Naive thymus-derived CD8-positive, alpha-beta T cell (primary cell): ENCODE data around the gene RAD51B. TPM values are rescaled to one million over a fixed set of nuclear protein-coding genes. Genes with fewer than 3 reads are reported as not detected.

Experiments used
- ATAC-seq, 2 donors: fragments of 150-1000 bp; cut with Tn5 transposase in 1 of 2; sonication (Bioruptor Pico), chemical (Tn5 transposase) in 1 of 2; 1 replicate in 1 of 2; 2 replicates in 1 of 2; pipeline ENCODE4 v1.10.0; 2021; ENCODE audit warnings: mild to moderate bottlenecking in 2 of 2, moderate library complexity in 2 of 2
- POLR2A ChIA-PET: fragments of 350-600 bp; sonication (Branson Sonifier 250); formaldehyde crosslinking; loops from one replicate; lab custom pipeline; 2021; ENCODE audit warnings: antibody characterized with exemption; lab: Charles Lee
- DNase-seq, 10 donors: peaks; one replicate each; pipeline versions ENCODE4 v3.0.0 to v3.0.0-alpha.2; 2020 to 2022
- H3K27ac Mint-ChIP-seq, 10 donors: one replicate each; pipeline ENCODE4 v1.8.0; 2020 to 2022; ENCODE audit warnings: mild to moderate bottlenecking in 10 of 10, mixed read lengths in 10 of 10, moderate library complexity in 4 of 10, inconsistent platforms in 1 of 10
- H3K27me3 Mint-ChIP-seq, 5 donors: one replicate each; pipeline ENCODE4 v1.8.0; 2021 to 2022; ENCODE audit warnings: mixed read lengths in 5 of 5
- H3K36me3 Mint-ChIP-seq, 3 donors: one replicate each; pipeline ENCODE4 v1.8.0; 2020 to 2022; ENCODE audit warnings: mixed read lengths in 3 of 3, mild to moderate bottlenecking in 2 of 3, inconsistent platforms in 1 of 3
- H3K4me1 Mint-ChIP-seq, 4 donors: one replicate each; pipeline ENCODE4 v1.8.0; 2021 to 2022; ENCODE audit warnings: mixed read lengths in 4 of 4
- H3K4me3 Mint-ChIP-seq, 10 donors: one replicate each; pipeline ENCODE4 v1.8.0; 2020 to 2022; ENCODE audit warnings: mild to moderate bottlenecking in 10 of 10, mixed read lengths in 10 of 10, moderate library complexity in 6 of 10, inconsistent platforms in 1 of 10
- H3K9me3 Mint-ChIP-seq, 9 donors: one replicate each; pipeline ENCODE4 v1.8.0; 2020 to 2022; ENCODE audit warnings: mixed read lengths in 9 of 9, mild to moderate bottlenecking in 3 of 9, inconsistent platforms in 1 of 9, moderate library complexity in 1 of 9
- polyA plus RNA-seq, 3 donors: library from polyadenylated mRNA; unstranded; fragments of 300-500 nt; fragmentation: Illumina TruSeq; gene quantifications; one replicate each; pipeline ENCODE4 v1.2.3, GENCODE V29; 2021
- total RNA-seq, 8 experiments: library from RNA in 2 of 8; stranded (reverse) in 2 of 8; gene quantifications; one replicate each; pipeline ENCODE4 v1.2.3 and lab custom pipeline; 2021 to 2026

Gene RAD51B
- total and polyA plus RNA-seq, 5 experiments from 2014 or later: 15.1 to 30.0 (median 26.4) TPM

DNA sequence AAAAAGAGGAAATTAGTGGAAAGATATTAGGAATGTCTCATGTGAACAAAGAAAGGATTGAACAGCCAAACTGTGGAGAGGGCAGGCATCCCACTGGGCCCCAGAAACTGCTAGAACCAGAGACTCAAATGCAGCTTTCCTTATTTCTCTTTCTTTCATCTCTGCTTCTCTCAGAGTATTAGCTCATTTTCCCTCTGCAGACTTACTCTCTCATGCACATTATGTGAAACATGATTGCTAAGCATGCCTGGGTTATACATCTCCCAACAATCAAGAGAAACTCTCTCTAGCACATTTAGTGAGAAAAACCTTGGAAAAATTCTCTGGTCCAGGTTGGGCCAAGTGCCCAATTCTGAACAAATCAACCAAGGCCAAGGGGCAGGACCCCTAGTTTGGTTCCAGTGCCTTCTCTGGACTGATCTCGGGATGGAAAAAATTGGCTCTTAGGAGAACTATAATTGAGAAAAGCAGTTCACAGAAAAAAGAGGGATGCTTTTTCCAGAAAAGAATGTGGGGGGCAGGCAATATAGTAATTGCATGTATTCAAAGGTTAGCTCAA lies 313.1 kb downstream of the RAD51B start:
- Mint-ChIP-seq H3K4me1 (no peaks in the 10 kb centered on the region), H3K36me3 (peaks cover 0 to 11% (median 0%) of the 10 kb centered on the region in 3 donors), H3K27me3 (no peaks in the 10 kb centered on the region)

DNA sequence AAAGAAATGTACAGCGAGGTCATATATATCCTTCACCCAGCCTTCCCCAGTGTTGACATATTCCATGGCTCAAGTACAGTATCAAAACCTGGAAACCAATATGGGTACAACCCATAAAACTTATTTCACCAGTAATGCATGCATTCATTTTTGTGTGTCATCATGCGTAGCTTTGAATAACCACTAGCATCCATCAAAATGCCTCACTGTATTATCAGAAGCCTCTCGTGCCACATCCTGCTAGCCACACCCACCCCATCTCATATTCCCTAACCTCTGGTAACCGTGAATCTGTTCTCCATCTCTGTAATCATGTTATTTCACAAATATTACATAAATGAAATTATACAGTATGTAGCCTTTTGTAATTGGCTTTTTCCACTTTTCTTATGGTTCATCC lies 314.3 kb downstream of the RAD51B start:
- POLR2A ChIA-PET: no interaction called here
- no peaks in the 10 kb centered on the region for H3K9me3 Mint-ChIP-seq
- DNase-seq (no peak), ATAC-seq (no peak)
- no peak overlapping the region for H3K4me3 Mint-ChIP-seq
- H3K27ac Mint-ChIP-seq: no peak overlapping the region
- no peaks in the 10 kb centered on the region for H3K4me1 Mint-ChIP-seq
- peaks cover 0 to 7% (median 0%) of the 10 kb centered on the region in 3 donors for H3K36me3 Mint-ChIP-seq
- H3K27me3 Mint-ChIP-seq: no peaks in the 10 kb centered on the region

More for the DNA sequence above, 313.1 kb downstream of the RAD51B start:
- H3K4me3 Mint-ChIP-seq: no peak overlapping the region
- H3K9me3 Mint-ChIP-seq: no peaks in the 10 kb centered on the region
- DNase-seq: no peak
- H3K27ac Mint-ChIP-seq: no peak overlapping the region
- ATAC-seq: no peak
- POLR2A ChIA-PET: no interaction called here

DNA sequence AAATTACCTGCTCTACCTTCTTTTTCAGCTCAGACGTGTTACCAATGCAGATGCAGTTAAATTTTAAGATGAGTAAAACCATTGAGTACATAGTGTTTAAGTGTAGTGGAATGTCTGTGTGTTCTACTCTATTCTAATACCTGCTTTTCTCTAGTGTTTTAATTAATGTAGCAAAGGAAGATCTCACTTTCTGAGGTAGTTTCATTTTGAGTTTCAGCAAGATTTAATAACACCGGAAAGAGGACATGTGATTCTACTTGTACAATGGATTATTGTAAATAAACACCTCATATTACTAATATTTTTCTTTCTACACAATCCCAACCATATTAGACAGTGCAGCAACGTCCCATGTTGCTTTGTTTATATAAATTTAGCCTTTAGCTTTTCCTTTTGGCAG lies 315.4 kb downstream of the RAD51B start:
- Mint-ChIP-seq H3K36me3 (peaks cover 0 to 9% (median 0%) of the 10 kb centered on the region in 3 donors), H3K4me3 (no peak overlapping the region), H3K9me3 (no peaks in the 10 kb centered on the region), H3K27ac (no peak overlapping the region), H3K27me3 (no peaks in the 10 kb centered on the region), H3K4me1 (no peaks in the 10 kb centered on the region)
- ATAC-seq: no peak
- DNase-seq: no peak
- POLR2A ChIA-PET: no interaction called here

DNA sequence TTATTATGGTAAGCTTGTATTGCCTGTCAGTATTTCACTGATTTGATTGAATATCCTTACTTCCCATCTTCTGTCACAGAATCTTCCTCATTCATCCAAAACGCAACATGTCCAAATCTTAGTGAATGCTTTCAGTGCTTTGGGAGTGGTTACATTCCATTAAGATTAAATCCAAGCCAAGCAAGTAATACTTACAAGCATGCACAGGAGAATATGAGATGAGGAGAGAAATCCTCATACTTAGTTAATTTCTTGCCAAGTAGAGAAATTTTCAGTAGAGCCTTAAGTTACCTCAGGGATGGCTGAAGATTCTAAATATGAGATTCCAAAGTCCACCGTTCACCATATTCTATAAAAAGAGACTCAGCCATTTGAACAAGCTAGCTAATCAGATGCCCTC lies 316.0 kb downstream of the RAD51B start:
- POLR2A ChIA-PET: no interaction called here
- Mint-ChIP-seq H3K36me3 (peaks cover 0 to 9% (median 0%) of the 10 kb centered on the region in 3 donors), H3K9me3 (no peaks in the 10 kb centered on the region), H3K4me1 (no peaks in the 10 kb centered on the region), H3K27me3 (no peaks in the 10 kb centered on the region), H3K27ac (no peak overlapping the region), H3K4me3 (no peak overlapping the region)
- ATAC-seq (no peak), DNase-seq (no peak)

DNA sequence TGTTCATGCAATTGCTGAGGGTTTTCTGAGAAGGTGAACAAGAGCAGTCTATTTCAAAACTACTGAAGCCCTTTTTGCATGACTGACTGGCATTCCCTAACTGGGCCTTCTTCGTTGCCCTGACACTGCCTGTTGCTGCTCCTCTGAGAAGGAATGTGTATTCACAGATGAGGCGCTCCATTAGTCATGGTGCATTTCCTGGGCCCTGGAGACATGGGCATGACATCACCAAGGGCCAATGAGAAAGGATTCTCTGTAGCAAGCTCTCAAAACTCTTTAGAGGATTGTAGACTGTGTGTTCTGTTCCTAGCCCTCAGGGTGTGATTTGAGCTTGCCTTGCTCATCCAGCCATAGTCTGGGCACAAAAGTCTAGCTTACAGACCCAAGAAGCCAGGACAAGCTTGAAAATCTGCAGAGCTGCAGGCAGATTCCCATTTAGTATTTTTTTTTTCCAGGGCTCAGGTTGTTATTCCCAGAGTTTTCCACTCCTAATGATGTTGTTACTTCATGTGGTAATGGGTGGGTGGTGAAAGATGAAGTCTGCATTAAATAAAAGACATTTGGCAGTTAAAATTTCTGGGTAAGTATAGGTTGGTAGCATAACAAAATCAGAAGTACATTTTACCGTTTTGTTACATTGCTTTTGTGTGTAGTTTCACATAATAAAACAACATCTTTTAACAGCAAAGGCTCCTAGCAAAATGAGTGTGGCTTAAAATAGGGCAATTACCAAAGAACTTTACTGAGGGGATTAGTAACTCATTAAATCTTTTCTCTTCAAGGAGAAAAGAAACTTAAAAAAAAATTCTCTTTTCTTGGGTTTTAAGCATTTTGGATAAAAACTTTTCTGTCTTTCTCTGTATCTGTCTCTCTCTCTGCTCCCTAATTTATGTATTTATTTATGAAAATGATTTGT lies 318.4 kb downstream of the RAD51B start:
- ATAC-seq (no peak), DNase-seq (no peak)
- H3K27me3 Mint-ChIP-seq: no peaks in the 10 kb centered on the region
- H3K27ac Mint-ChIP-seq: no peak overlapping the region
- H3K4me1 Mint-ChIP-seq: peaks cover 1 to 11% (median 4%) of the 10 kb centered on the region in 4 donors
- POLR2A ChIA-PET: no interaction called here
- no peak overlapping the region for H3K4me3 Mint-ChIP-seq
- peaks cover 0 to 9% (median 0%) of the 10 kb centered on the region in 3 donors for H3K36me3 Mint-ChIP-seq
- no peaks in the 10 kb centered on the region for H3K9me3 Mint-ChIP-seq

DNA sequence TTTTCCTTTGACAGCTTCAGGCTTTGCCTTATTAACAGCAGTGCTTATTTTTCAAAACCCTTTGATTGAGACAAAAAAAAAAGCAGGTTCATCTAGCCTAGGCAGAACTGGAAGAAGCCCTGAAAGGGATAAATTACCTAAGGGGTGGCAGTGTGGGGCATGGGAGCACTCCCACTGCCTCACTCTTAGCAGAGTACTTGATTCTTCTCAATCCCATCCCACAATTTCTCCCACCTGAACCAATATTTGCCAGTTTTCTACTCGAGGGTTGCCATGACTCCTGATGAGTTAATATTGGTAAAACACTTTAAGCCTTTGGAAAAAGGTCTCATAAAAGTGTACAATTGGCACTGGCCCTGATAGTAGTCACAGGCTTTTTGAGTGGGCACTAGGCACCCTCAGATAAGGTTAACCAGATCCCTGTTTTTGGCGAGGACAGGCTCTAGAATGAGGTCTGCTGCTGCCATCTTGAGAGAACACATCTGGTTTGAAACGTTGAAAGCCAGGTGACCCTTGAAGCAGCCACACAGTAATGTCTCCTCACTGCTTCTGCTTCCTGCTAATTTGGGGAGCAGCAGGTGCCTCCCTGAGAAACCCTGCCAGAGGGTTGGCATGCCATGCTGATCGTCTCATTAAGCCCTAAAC lies 320.0 kb downstream of the RAD51B start:
- ATAC-seq (no peak), DNase-seq (no peak)
- H3K9me3 Mint-ChIP-seq: no peaks in the 10 kb centered on the region
- H3K27me3 Mint-ChIP-seq: no peaks in the 10 kb centered on the region
- POLR2A ChIA-PET: no interaction called here
- H3K4me1 Mint-ChIP-seq: peaks cover 14 to 26% (median 19%) of the 10 kb centered on the region in 4 donors
- H3K27ac Mint-ChIP-seq: no peak overlapping the region
- H3K36me3 Mint-ChIP-seq: peaks cover 0 to 8% (median 0%) of the 10 kb centered on the region in 3 donors
- H3K4me3 Mint-ChIP-seq: no peak overlapping the region

DNA sequence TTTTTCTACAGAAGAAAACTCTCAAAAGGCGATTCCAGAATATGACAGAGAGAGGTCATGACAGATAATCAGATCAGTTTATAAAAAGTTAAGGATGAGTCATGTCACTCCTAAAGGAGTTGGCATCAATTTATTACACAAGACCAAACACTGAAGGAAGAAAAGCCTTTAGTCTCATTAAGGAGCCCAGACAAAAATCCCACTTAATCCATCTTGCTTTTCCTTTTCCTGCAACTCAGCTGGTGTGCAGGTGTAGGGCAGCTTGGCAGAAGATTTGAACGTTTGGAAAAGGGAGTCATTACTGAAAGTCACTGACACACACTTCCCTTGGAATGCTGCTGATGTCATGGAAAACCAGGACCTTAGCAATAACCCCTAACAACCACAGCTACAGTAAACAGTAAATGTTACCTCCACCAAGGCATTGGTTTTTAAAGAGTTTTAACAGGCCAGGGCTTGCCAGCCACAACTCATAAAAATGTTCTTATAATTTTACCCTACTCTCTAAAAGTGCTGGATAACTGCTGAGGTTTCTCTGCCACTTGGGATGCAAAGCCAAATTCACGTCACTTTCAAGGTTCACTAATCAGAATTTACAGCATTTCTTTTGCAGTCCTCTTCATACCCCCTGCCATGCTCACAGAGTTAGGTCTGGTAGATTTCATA lies 320.6 kb downstream of the RAD51B start:
- POLR2A ChIA-PET: no interaction called here

DNA sequence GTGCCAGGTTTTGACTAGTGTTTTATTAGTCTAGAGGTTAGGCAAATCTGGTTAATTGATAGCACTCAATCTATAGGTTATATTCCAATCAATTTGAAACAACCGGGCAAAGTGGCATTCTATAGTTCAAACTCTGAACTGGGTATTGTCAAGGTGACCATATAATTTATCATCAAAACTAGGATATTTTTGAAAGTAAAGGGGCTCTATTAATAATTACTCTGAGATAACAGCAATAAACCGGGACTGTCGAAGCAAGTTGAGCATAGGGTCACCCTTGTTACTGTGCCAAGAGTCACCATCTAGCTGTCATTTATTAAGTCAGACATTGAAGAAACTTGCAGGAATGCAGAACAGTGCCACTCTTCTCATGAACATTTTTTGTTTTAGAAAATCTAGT lies 321.2 kb downstream of the RAD51B start:
- ATAC-seq: no peak
- POLR2A ChIA-PET: no interaction called here
- H3K27ac Mint-ChIP-seq: no peak overlapping the region
- no peaks in the 10 kb centered on the region for H3K27me3 Mint-ChIP-seq
- peaks cover 0 to 3% (median 2%) of the 10 kb centered on the region in 3 donors for H3K36me3 Mint-ChIP-seq
- peaks cover 14 to 26% (median 19%) of the 10 kb centered on the region in 4 donors for H3K4me1 Mint-ChIP-seq
- no peak overlapping the region for H3K4me3 Mint-ChIP-seq
- H3K9me3 Mint-ChIP-seq: no peaks in the 10 kb centered on the region
- no peak for DNase-seq

More for the DNA sequence above, 320.6 kb downstream of the RAD51B start:
- DNase-seq (no peak), ATAC-seq (no peak)
- Mint-ChIP-seq H3K27ac (no peak overlapping the region), H3K36me3 (peaks cover 0 to 4% (median 0%) of the 10 kb centered on the region in 3 donors), H3K4me1 (peaks cover 14 to 26% (median 19%) of the 10 kb centered on the region in 4 donors), H3K9me3 (no peaks in the 10 kb centered on the region), H3K27me3 (no peaks in the 10 kb centered on the region), H3K4me3 (no peak overlapping the region)

DNA sequence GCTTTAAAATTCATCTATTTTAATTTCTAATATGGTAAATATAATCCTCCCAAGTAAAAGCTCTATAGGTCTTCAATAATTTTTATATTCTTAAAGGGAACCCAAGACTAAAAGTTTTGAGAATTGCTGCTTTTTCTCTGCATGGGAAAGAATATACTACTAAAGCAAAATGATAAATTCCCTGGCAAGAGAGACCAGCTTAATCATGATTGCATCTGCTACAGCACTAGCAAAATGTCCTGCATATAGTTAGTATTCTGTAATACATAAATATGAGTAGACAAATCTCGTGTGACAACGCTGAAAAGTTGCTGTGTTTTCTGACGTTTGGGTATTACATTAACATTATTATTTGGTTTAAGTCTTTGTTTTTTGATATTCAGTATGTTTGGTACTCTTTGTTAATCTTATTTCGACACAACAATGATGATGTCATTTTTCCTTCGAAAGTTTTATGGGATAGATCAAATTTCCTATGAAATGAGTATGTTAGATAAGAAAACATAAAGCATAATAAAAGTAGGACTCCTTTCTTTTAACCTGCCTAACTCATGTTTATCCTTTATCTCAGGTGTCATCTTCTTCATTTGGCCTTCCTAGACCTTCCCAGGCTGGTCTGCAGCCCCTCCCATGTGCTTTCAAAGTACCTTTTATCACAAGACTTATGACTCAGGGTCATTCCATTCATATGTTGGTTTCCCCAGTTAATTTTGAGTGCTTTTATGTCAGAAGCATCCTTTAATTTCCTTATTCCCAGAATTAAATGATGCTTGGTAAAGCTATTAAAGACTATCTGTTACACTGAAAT lies 321.9 kb downstream of the RAD51B start:
- H3K27me3 Mint-ChIP-seq: no peaks in the 10 kb centered on the region
- no peaks in the 10 kb centered on the region for H3K9me3 Mint-ChIP-seq
- POLR2A ChIA-PET: no interaction called here
- DNase-seq (no peak), ATAC-seq (no peak)
- no peak overlapping the region for H3K4me3 Mint-ChIP-seq
- H3K36me3 Mint-ChIP-seq: peaks cover 0 to 5% (median 4%) of the 10 kb centered on the region in 3 donors
- peak overlapping the region in 1 of 10 donors; percentile 67 for H3K27ac Mint-ChIP-seq
- H3K4me1 Mint-ChIP-seq: peaks cover 14 to 26% (median 19%) of the 10 kb centered on the region in 4 donors

DNA sequence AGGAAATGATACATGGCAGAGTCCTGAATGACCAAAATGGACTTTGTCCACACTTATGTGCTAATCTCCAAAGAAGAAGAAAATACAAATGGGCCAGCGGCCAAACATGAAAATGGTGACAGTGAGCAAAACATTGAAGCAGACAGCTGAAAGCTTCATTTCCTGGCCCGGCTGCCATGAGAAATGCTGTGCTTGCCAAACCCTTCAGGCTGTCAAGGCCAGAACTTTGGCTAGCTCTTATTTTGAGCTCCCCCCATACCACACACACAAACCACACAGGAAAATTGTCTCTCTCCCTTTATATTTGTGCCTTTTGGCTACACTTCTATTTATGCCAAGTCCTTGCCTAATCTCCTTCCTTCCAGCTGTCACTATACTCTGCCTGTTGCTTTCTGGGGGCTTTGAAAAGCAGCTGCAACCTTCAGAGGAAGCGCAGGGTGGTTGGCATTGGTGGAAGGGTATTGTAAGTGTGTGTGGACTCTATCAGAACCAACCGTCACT lies 323.8 kb downstream of the RAD51B start:
- ATAC-seq (peak; percentile 23 to 29), DNase-seq (peak in 2 of 10 donors; percentile 1 to 15)
- POLR2A ChIA-PET: interaction anchor here (0.5 kb wide), 1 partner anchor 8 kb away, joined by 5 read pairs; no protein-coding TSS in a partner anchor
- Mint-ChIP-seq H3K9me3 (peaks cover 0 to 8% (median 1%) of the 10 kb centered on the region in 9 donors), H3K4me1 (peaks cover 14 to 26% (median 19%) of the 10 kb centered on the region in 4 donors), H3K27me3 (no peaks in the 10 kb centered on the region), H3K36me3 (peaks cover 0 to 19% (median 13%) of the 10 kb centered on the region in 3 donors), H3K27ac (peak overlapping the region in 3 of 10 donors; percentile 26 to 56 (median 33)), H3K4me3 (peak overlapping the region in 1 of 10 donors; percentile 3)

DNA sequence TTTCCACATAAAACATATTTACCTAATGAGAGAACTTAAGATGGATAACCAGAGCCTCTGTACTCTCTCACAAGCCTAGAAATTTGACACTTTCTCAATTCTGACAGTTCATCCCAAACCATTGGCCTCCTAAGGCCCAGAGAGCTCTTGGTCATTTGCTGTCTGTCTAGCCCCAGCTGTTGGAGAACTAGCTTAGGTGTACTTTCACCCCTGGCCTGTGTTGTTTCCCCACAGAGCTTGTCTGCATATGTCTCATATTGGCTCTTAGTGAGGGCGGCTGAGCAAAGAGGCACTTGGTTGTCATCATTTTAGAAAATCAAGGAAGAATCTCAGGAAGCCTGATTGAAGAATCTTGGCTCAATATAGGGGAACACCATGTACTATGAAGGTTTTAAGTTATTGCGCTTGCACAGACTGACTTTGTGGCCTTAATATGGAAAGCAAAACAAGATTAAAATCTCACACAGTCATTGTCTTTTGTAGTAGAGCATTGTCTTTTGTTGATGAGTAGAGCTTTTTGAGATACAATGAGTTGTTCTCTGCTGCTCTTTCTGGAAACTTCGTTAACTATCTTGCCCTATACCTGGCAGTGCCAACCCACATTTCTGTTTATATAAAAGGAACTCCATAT lies 324.6 kb downstream of the RAD51B start:
- POLR2A ChIA-PET: no interaction called here
- no peaks in the 10 kb centered on the region for H3K27me3 Mint-ChIP-seq
- ATAC-seq: no peak
- H3K4me3 Mint-ChIP-seq: peak overlapping the region in 1 of 10 donors; percentile 3
- peak overlapping the region in 3 of 10 donors; percentile 24 to 56 (median 33) for H3K27ac Mint-ChIP-seq
- H3K36me3 Mint-ChIP-seq: peaks cover 0 to 23% (median 20%) of the 10 kb centered on the region in 3 donors
- peak in 1 of 10 donors; percentile 5 for DNase-seq
- H3K9me3 Mint-ChIP-seq: peaks cover 0 to 16% (median 7%) of the 10 kb centered on the region in 9 donors
- peaks cover 14 to 26% (median 19%) of the 10 kb centered on the region in 4 donors for H3K4me1 Mint-ChIP-seq
